ENCODE data around the gene ZNF488. TPM values are rescaled to one million over a fixed set of nuclear protein-coding genes. Genes with fewer than 3 reads are reported as not detected.

The ZNF488 gene
- total and polyA plus RNA-seq, 10 donors = 0.02 to 0.26 (median 0.11) TPM; not detected in 6

DNA sequence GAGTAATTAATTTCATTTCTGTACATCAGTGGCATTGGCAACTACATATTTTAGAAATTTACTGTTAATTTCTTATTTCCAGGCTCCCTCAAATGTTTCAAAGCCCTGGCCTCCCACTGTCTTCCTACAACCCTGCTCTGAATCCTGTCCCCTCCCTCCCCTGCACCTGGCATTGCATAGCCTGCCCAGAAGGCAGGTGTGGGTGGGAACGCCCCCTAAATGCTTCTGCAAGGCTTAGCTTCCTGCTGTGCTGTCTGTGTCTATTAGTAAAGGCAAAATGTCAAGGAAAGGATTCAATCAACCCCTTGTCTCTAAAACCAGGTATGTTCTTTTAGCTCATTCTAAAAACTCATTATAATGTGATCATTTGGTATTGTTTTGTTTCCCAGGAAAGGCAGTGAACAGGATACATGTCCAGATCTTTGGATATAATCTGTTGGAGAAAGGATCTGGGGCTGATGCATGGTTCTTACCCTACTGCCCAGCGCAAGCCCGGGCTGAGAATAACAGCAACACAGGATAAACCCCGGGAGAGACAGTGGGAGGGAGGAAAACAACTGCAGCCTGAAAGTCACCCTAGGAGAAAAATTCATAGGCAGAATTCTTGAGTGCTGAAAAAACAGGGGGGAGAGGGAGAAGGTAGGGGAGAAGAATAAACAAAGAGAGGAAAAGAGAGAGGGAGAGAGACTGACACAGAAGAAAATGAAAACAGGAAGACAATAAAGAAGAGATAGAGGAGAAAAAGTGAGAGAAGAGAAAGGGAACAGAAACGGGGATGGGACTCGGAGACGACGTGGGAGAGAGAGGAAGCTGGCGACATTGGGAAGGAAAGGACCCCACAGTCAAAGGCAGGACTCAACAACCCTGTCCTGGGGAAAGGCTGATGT lies 589 bp downstream of the ZNF488 start:
- intact Hi-C loops (cut with DNase I; ENCODE audit: low total_unique reads) = no loop called here
- DNase-seq = no peak
- 13 to 17% (median 17%) methylated on average over 9 of the region's 9 CpGs for WGBS, 5 donors

DNA sequence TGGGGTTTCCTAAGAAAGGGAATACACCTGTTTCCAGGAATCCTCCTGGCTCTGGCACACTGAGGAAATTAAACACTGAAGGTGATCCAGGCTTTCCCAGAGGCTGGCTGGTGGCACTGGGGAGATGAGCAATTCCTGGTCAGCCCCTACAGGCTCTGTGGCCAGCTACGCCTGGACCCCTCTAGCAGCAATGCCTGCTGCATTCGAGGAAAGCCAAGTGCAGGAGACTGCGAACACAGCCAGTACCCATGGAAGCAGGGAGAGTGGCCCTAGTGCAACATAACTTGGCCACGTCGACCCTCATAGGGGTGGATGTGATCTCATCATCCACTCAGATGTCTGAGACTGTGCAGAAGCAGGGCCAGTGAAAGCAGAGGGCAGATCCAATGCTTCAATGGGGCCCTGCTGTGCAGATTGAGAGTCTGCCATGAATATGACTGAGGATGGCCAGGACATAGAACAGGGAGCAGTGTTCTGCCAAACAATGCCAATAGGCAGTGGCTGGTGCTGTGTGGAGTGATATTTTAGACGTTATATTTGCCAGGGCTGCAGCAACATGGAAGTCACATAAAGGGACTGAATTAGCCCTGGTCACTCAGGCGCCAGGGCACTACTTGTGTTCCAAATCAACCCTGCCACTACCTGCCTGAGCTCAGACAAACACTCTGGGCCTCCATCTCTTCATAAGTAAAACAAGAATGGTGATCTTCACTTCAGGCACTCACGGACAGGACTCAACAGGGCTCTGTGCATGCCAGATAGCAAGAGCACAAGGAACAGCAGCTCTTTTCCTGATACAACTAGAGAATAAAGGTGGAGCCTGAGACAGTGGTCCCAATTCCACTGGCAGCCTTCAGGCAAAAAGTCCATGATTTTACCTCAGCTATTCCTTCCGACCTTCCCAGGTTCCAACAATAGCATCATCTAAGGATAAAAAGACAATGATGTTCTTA lies 2.4 kb downstream of the ZNF488 start:
- Histone ChIP-seq H3K36me3 (no peaks in the 10 kb centered on the region), H3K4me3 (no peak overlapping the region), H3K4me1 (peaks cover 0 to 18% (median 15%) of the 10 kb centered on the region in 6 donors), H3K27me3 (replicated peaks in 1 of 7) (peaks cover 0 to 66% (median 8%) of the 10 kb centered on the region in 7 donors), H3K27ac (no peak overlapping the region), H3K9me3 (no peaks in the 10 kb centered on the region)
- TF ChIP-seq, protein P1, sequence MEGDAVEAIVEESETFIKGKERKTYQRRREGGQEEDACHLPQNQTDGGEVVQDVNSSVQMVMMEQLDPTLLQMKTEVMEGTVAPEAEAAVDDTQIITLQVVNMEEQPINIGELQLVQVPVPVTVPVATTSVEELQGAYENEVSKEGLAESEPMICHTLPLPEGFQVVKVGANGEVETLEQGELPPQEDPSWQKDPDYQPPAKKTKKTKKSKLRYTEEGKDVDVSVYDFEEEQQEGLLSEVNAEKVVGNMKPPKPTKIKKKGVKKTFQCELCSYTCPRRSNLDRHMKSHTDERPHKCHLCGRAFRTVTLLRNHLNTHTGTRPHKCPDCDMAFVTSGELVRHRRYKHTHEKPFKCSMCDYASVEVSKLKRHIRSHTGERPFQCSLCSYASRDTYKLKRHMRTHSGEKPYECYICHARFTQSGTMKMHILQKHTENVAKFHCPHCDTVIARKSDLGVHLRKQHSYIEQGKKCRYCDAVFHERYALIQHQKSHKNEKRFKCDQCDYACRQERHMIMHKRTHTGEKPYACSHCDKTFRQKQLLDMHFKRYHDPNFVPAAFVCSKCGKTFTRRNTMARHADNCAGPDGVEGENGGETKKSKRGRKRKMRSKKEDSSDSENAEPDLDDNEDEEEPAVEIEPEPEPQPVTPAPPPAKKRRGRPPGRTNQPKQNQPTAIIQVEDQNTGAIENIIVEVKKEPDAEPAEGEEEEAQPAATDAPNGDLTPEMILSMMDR (IDR thresholded peaks at IDR 0.05 in 8 of 11, conservative IDR thresholded peaks at IDR 0.05 in 3 of 11) = no peak
- no peak for TF ChIP-seq POLR2A (IDR thresholded peaks at IDR 0.05)
- no peak for TF ChIP-seq POLR2AphosphoS5 (IDR thresholded peaks at IDR 0.05)
- 77 to 86% (median 83%) methylated on average over 9 of the region's 9 CpGs for WGBS, 5 donors
- DNase-seq = no peak
- intact Hi-C loops (cut with DNase I; ENCODE audit: low total_unique reads) = no loop called here

More for the DNA sequence above, 589 bp downstream of the ZNF488 start:
- Histone ChIP-seq H3K4me1 (peaks cover 0 to 18% (median 15%) of the 10 kb centered on the region in 6 donors), H3K36me3 (no peaks in the 10 kb centered on the region), H3K4me3 (peak overlapping the region in 7 of 8 donors; percentile 64 to 83 (median 76)), H3K9me3 (peaks cover 0 to 5% (median 0%) of the 10 kb centered on the region in 8 donors), H3K27ac (peak overlapping the region in 3 of 8 donors; percentile 77 to 84 (median 78)), H3K27me3 (replicated peaks in 1 of 7) (peaks cover 0 to 49% (median 8%) of the 10 kb centered on the region in 7 donors)
- TF ChIP-seq, protein P1 (IDR thresholded peaks at IDR 0.05 in 8 of 11, conservative IDR thresholded peaks at IDR 0.05 in 3 of 11) = no peak
- TF ChIP-seq POLR2A (IDR thresholded peaks at IDR 0.05) (no peak), POLR2AphosphoS5 (IDR thresholded peaks at IDR 0.05) (no peak)

DNA sequence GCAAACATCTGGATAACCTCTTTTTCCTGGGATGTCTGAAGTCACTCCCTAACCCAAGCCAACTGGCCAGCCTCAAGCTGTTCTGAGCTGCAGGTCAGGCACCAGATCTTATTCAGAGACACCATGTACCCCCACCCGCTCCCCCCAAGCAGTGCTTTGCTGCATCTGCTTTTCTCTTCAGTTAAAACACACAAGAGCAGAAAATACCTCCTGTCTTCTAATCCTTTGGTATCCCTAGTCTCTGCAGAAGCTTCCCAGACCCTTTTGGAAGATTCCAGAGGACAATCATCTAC lies 3.0 kb downstream of the ZNF488 start:
- Histone ChIP-seq H3K27me3 (replicated peaks in 1 of 7) (peaks cover 0 to 73% (median 8%) of the 10 kb centered on the region in 7 donors), H3K36me3 (no peaks in the 10 kb centered on the region), H3K9me3 (no peaks in the 10 kb centered on the region), H3K27ac (no peak overlapping the region), H3K4me3 (no peak overlapping the region), H3K4me1 (peaks cover 0 to 18% (median 15%) of the 10 kb centered on the region in 6 donors)
- intact Hi-C loops (cut with DNase I; ENCODE audit: low total_unique reads) = no loop called here
- 73 to 85% (median 81%) methylated on average over 1 of the region's 1 CpG for WGBS, 5 donors
- DNase-seq = no peak
- TF ChIP-seq, protein P1 (IDR thresholded peaks at IDR 0.05 in 8 of 11, conservative IDR thresholded peaks at IDR 0.05 in 3 of 11) = no peak
- TF ChIP-seq POLR2AphosphoS5 (IDR thresholded peaks at IDR 0.05) (no peak), POLR2A (IDR thresholded peaks at IDR 0.05) (no peak)
